ENCODE data around the gene CCDC190. TPM values are rescaled to one million over a fixed set of nuclear protein-coding genes. Genes with fewer than 3 reads are reported as not detected.

Gene CCDC190
- polyA plus RNA-seq, 1 donor (not counting 4 experiments of a cell fraction or from before 2014, with no cell fraction given), result 0.07 TPM

DNA sequence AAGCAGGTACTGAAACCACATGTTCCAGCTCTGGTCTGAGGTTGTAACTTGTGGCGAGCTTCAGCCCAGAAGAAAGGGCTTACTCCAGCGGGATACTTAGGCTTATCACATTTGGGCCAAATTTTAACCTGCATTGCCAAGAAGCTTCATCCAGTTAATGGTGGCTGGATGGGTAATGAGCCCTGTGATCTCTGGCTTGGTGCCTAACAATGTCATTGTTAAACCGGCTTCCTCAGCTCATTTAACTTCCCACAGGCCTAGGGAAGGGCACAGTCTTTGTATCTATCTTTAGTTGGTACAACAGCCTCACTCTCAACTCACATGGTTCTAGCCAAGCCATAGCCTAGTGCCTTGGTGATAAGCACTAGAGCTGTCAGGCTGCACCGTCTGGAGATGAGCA is 43.6 kb upstream of the CCDC190 start:
- H3K27me3 ChIP-seq (ENCODE audit: control insufficient read depth, extremely low read depth, insufficient read depth, low read length), result no peaks in the 10 kb centered on the region
- no peaks in the 10 kb centered on the region for H3K9me1 ChIP-seq (ENCODE audit: control insufficient read depth, extremely low read depth, insufficient read depth, low read length)
- peaks cover 22% of the 10 kb centered on the region for H3K4me1 ChIP-seq (ENCODE audit: control insufficient read depth, extremely low read depth, insufficient read depth, low read length)
- H3K9ac ChIP-seq (ENCODE audit: control insufficient read depth, extremely low read depth, insufficient read depth, low read length), result no peak overlapping the region
- dilution Hi-C loops (cut with MboI; ENCODE audit: extremely low pct_ligation_motif_present, low sequenced_read_pairs), result no loop called here
- H4K20me1 ChIP-seq (ENCODE audit: control insufficient read depth, extremely low read depth, insufficient read depth, low read length), result no peaks in the 10 kb centered on the region
- no peak for FAIRE-seq
- no peaks in the 10 kb centered on the region for H3K9me3 ChIP-seq (ENCODE audit: control insufficient read depth, low read depth, low read length)
- no peak overlapping the region for H3K4me3 ChIP-seq (ENCODE audit: control insufficient read depth in 2 of 3, extremely low read depth in 1 of 3, insufficient read depth in 2 of 3, low read depth in 1 of 3, low read length in 3 of 3)
- no peaks in the 10 kb centered on the region for H3K79me2 ChIP-seq (ENCODE audit: control insufficient read depth, insufficient read depth, low read length)
- DNase-seq (ENCODE audit: low read depth, low spot score), result no peak
- H3K27ac ChIP-seq (ENCODE audit: control insufficient read depth, insufficient read depth, low read length), result no peak overlapping the region
- no peaks in the 10 kb centered on the region for H3K36me3 ChIP-seq (ENCODE audit: control insufficient read depth in 2 of 2, extremely low read depth in 1 of 2, insufficient read depth in 2 of 2, low read length in 2 of 2)
- TF ChIP-seq CTCF (optimal IDR thresholded peaks at IDR 0.05 in 1 of 3, IDR thresholded peaks at IDR 0.05 in 1 of 3, conservative IDR thresholded peaks at IDR 0.05 in 1 of 3; ENCODE audit: extremely low read depth in 1 of 3, insufficient read depth in 2 of 3, low read length in 3 of 3) (no peak), EZH2 (IDR thresholded peaks at IDR 0.05; ENCODE audit: low read length) (no peak)
- H2AFZ ChIP-seq (ENCODE audit: control insufficient read depth, low read length), result no peak overlapping the region
- no peak overlapping the region for H3K4me2 ChIP-seq (ENCODE audit: control insufficient read depth, extremely low read depth, insufficient read depth, low read depth, low read length)

DNA sequence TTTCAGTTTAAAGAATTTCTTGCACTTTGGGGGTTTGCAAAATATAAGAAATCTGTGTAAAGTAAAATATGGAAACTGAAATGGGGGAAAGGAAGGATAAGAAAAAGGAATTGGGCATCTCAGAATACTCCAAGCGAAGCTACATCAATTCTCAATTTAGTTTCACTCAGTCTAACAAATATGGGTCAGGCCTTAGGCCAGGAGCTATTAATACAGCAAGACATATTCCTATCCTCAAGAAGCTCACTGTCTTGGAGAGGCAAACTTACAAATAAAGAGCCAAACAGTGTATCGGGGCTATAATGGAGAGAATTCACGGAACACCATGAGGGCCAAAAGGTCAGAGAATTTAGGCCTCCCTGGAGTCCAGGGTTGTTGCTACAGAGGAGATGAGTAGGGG is 43.0 kb upstream of the CCDC190 start:
- Histone ChIP-seq H3K4me1 (ENCODE audit: control insufficient read depth, extremely low read depth, insufficient read depth, low read length) (peaks cover 19% of the 10 kb centered on the region), H3K36me3 (ENCODE audit: control insufficient read depth in 2 of 2, extremely low read depth in 1 of 2, insufficient read depth in 2 of 2, low read length in 2 of 2) (no peaks in the 10 kb centered on the region), H3K27me3 (ENCODE audit: control insufficient read depth, extremely low read depth, insufficient read depth, low read length) (no peaks in the 10 kb centered on the region), H2AFZ (ENCODE audit: control insufficient read depth, low read length) (no peak overlapping the region), H3K9me3 (ENCODE audit: control insufficient read depth, low read depth, low read length) (no peaks in the 10 kb centered on the region), H4K20me1 (ENCODE audit: control insufficient read depth, extremely low read depth, insufficient read depth, low read length) (no peaks in the 10 kb centered on the region), H3K4me3 (ENCODE audit: control insufficient read depth in 2 of 3, extremely low read depth in 1 of 3, insufficient read depth in 2 of 3, low read depth in 1 of 3, low read length in 3 of 3) (no peak overlapping the region), H3K27ac (ENCODE audit: control insufficient read depth, insufficient read depth, low read length) (no peak overlapping the region), H3K9me1 (ENCODE audit: control insufficient read depth, extremely low read depth, insufficient read depth, low read length) (no peaks in the 10 kb centered on the region), H3K9ac (ENCODE audit: control insufficient read depth, extremely low read depth, insufficient read depth, low read length) (no peak overlapping the region), H3K4me2 (ENCODE audit: control insufficient read depth, extremely low read depth, insufficient read depth, low read depth, low read length) (no peak overlapping the region), H3K79me2 (ENCODE audit: control insufficient read depth, insufficient read depth, low read length) (no peaks in the 10 kb centered on the region)
- DNase-seq (ENCODE audit: low read depth, low spot score) (no peak), FAIRE-seq (no peak)
- dilution Hi-C loops (cut with MboI; ENCODE audit: extremely low pct_ligation_motif_present, low sequenced_read_pairs), result no loop called here
- TF ChIP-seq EZH2 (IDR thresholded peaks at IDR 0.05; ENCODE audit: low read length), result no peak
- TF ChIP-seq CTCF (optimal IDR thresholded peaks at IDR 0.05 in 1 of 3, IDR thresholded peaks at IDR 0.05 in 1 of 3, conservative IDR thresholded peaks at IDR 0.05 in 1 of 3; ENCODE audit: extremely low read depth in 1 of 3, insufficient read depth in 2 of 3, low read length in 3 of 3), result no peak
